ENCODE measurements around the gene GDPD1. TPM values are rescaled to one million over a fixed set of nuclear protein-coding genes. Genes with fewer than 3 reads are reported as not detected.
"Not testable (repeated sequence)": the region's sequence is repeated elsewhere in the genome, so short reads cannot be mapped to it uniquely, and the experiment has no call there.

GDPD1 gene
- total and polyA plus RNA-seq, 2 donors (not counting 3 experiments of a cell fraction or from before 2014, with no cell fraction given), result 2.5 to 4.9 TPM

DNA sequence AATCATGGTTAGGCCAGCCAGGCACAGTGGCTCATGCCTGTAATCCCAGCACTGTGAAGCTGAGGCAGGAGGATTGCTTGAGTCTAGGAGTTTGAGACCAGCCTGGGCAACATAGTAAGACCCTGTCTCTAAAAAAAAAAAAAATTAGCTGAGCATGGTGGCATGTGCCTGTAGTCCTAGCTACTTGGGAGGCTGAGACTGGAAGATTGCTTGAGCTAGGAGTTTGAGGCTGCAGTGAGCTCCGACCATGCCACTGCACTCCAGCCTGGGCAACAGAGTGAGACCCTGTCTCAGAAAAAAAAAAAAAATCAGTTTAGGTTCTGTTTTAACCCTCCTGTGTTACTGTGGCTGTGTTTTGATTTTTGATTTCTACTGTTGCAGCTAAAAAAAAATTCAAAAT lies 8.3 kb downstream of the GDPD1 start:
- H3K79me2 ChIP-seq (ENCODE audit: control insufficient read depth, insufficient read depth, low read length); H3K4me3 ChIP-seq (replicated peaks in 1 of 3; ENCODE audit: insufficient read depth in 1 of 3, low read depth in 1 of 3, low read length in 3 of 3); dilution Hi-C loops (cut with MboI; ENCODE audit: extremely low pct_ligation_motif_present, low sequenced_read_pairs); H2AFZ ChIP-seq (ENCODE audit: low read depth, low read length); H3K27ac ChIP-seq (ENCODE audit: insufficient read depth, low read depth, low read length); H3K4me1 ChIP-seq (ENCODE audit: control insufficient read depth, extremely low read depth, insufficient read depth, low read length); BruUV-seq (replicated peaks); H3K9ac ChIP-seq (replicated peaks; ENCODE audit: extremely low read depth, insufficient read depth, low read length); H4K20me1 ChIP-seq (replicated peaks; ENCODE audit: control insufficient read depth, extremely low read depth, insufficient read depth, low read length); H3K4me2 ChIP-seq (ENCODE audit: insufficient read depth, low read length); H3K36me3 ChIP-seq (ENCODE audit: control insufficient read depth in 2 of 2, extremely low read depth in 1 of 2, insufficient read depth in 2 of 2, low read length in 2 of 2); POLR2A ChIA-PET; H3K9me3 ChIP-seq (replicated peaks; ENCODE audit: control insufficient read depth, insufficient read depth, low read length); DNase-seq (ENCODE audit: low read depth, low spot score); H3K27me3 ChIP-seq (ENCODE audit: control insufficient read depth in 2 of 2, insufficient read depth in 2 of 2, low read length in 2 of 2); H3K9me1 ChIP-seq (replicated peaks; ENCODE audit: control insufficient read depth, extremely low read depth, insufficient read depth, low read length); FAIRE-seq: not testable (repeated sequence)
- CTCF ChIA-PET, result interaction anchor here (1.1 to 1.4 kb wide), 2 partner anchors 9 to 21 kb away, joined by 3 to 5 read pairs; partner anchors contain the start of gene GDPD1
- intact Hi-C loops (cut with micrococcal nuclease), result loop anchor here (10.0 kb wide), 1 partner anchor 336 kb away; the partner anchor contains the start of gene DHX40

DNA sequence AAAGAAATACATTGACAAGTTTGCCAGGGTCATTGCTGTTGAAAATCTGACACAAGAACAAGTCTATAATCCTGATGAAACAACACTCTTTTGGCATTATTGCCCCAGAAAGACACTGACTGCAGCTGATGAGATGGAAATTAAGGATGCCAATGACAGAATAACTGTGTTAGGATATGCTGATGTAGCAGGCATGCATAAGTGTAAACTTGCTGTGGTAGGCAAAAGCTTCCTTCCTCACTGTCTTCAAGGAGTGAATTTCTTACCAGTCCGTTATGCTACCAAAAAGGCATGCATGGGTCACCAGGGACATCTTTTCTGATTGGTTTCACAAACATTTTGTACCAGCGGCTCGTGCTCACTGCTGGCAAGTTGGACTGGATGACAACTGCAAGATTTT lies 10.5 kb downstream of the GDPD1 start:
- H2AFZ ChIP-seq (ENCODE audit: low read depth, low read length), result no peak overlapping the region
- CTCF ChIA-PET, result no interaction called here
- no peak for FAIRE-seq

More for the DNA sequence above, 10.5 kb downstream of the GDPD1 start:
- dilution Hi-C loops (cut with MboI; ENCODE audit: extremely low pct_ligation_motif_present, low sequenced_read_pairs), result no loop called here
- H3K9ac ChIP-seq (replicated peaks; ENCODE audit: extremely low read depth, insufficient read depth, low read length), result no peak overlapping the region
- no peaks in the 10 kb centered on the region for H3K9me1 ChIP-seq (replicated peaks; ENCODE audit: control insufficient read depth, extremely low read depth, insufficient read depth, low read length)
- H3K4me2 ChIP-seq (ENCODE audit: insufficient read depth, low read length), result no peak overlapping the region
- intact Hi-C loops (cut with micrococcal nuclease), result no loop called here
- no peak overlapping the region for H3K27ac ChIP-seq (ENCODE audit: insufficient read depth, low read depth, low read length)
- no peaks in the 10 kb centered on the region for H3K9me3 ChIP-seq (replicated peaks; ENCODE audit: control insufficient read depth, insufficient read depth, low read length)
- DNase-seq (ENCODE audit: low read depth, low spot score), result no peak
- no TSS peak for BruUV-seq (replicated peaks)
- TF ChIP-seq, protein P1, sequence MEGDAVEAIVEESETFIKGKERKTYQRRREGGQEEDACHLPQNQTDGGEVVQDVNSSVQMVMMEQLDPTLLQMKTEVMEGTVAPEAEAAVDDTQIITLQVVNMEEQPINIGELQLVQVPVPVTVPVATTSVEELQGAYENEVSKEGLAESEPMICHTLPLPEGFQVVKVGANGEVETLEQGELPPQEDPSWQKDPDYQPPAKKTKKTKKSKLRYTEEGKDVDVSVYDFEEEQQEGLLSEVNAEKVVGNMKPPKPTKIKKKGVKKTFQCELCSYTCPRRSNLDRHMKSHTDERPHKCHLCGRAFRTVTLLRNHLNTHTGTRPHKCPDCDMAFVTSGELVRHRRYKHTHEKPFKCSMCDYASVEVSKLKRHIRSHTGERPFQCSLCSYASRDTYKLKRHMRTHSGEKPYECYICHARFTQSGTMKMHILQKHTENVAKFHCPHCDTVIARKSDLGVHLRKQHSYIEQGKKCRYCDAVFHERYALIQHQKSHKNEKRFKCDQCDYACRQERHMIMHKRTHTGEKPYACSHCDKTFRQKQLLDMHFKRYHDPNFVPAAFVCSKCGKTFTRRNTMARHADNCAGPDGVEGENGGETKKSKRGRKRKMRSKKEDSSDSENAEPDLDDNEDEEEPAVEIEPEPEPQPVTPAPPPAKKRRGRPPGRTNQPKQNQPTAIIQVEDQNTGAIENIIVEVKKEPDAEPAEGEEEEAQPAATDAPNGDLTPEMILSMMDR (IDR thresholded peaks at IDR 0.05; ENCODE audit: extremely low read depth in 1 of 2, insufficient read depth in 1 of 2, low read depth in 1 of 2, low read length in 2 of 2), result no peak
- TF ChIP-seq JUN (IDR thresholded peaks at IDR 0.05; ENCODE audit: borderline replicate concordance, insufficient read depth, insufficient read length, low read depth) (no peak), MYC (IDR thresholded peaks at IDR 0.05; ENCODE audit: low read depth, low read length) (no peak), EZH2 (IDR thresholded peaks at IDR 0.05; ENCODE audit: borderline replicate concordance, low read depth, low read length, severe bottlenecking) (no peak), POLR2AphosphoS5 (IDR thresholded peaks at IDR 0.05; ENCODE audit: insufficient read depth, low read depth, low read length) (no peak), FOS (IDR thresholded peaks at IDR 0.05; ENCODE audit: borderline replicate concordance, insufficient read depth, low read length) (no peak), GATA2 (IDR thresholded peaks at IDR 0.05; ENCODE audit: insufficient read depth, insufficient read length, low read depth, low read length) (no peak), POLR2A (IDR thresholded peaks at IDR 0.05; ENCODE audit: low read depth, low read length) (no peak)
- TF ChIP-seq, protein P2, sequence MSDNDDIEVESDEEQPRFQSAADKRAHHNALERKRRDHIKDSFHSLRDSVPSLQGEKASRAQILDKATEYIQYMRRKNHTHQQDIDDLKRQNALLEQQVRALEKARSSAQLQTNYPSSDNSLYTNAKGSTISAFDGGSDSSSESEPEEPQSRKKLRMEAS (IDR thresholded peaks at IDR 0.05; ENCODE audit: insufficient read depth, insufficient read length), result no peak
- no peaks in the 10 kb centered on the region for H3K79me2 ChIP-seq (ENCODE audit: control insufficient read depth, insufficient read depth, low read length)
- no peaks in the 10 kb centered on the region for H3K4me1 ChIP-seq (ENCODE audit: control insufficient read depth, extremely low read depth, insufficient read depth, low read length)
- POLR2A ChIA-PET, result no interaction called here
- no peak overlapping the region for H3K4me3 ChIP-seq (replicated peaks in 1 of 3; ENCODE audit: insufficient read depth in 1 of 3, low read depth in 1 of 3, low read length in 3 of 3)
- H3K36me3 ChIP-seq (ENCODE audit: control insufficient read depth in 2 of 2, extremely low read depth in 1 of 2, insufficient read depth in 2 of 2, low read length in 2 of 2), result no peaks in the 10 kb centered on the region
- H3K27me3 ChIP-seq (ENCODE audit: control insufficient read depth in 2 of 2, insufficient read depth in 2 of 2, low read length in 2 of 2), result no peaks in the 10 kb centered on the region
- no peaks in the 10 kb centered on the region for H4K20me1 ChIP-seq (replicated peaks; ENCODE audit: control insufficient read depth, extremely low read depth, insufficient read depth, low read length)

Data from endothelial cell of umbilical vein (primary cell).